IgD-negative memory B cell (primary cell): ENCODE data around the gene SDHA. TPM values are rescaled to one million over a fixed set of nuclear protein-coding genes. Genes with fewer than 3 reads are reported as not detected.

Source experiments
- H3K27ac Mint-ChIP-seq, 3 donors: one replicate each; pipeline ENCODE4 v1.8.0; 2020 to 2022; ENCODE audit warnings: mild to moderate bottlenecking in 3 of 3, mixed read lengths in 3 of 3, moderate library complexity in 1 of 3
- H3K27me3 Mint-ChIP-seq: one replicate; pipeline ENCODE4 v1.8.0; 2021; ENCODE audit warnings: mixed read lengths
- H3K36me3 Mint-ChIP-seq: one replicate; pipeline ENCODE4 v1.8.0; 2020; ENCODE audit warnings: mild to moderate bottlenecking, mixed read lengths
- H3K4me1 Mint-ChIP-seq, 3 donors: one replicate each; pipeline ENCODE4 v1.8.0; 2020 to 2022; ENCODE audit warnings: mixed read lengths in 3 of 3, mild to moderate bottlenecking in 1 of 3
- H3K4me3 Mint-ChIP-seq, 4 donors: one replicate each; pipeline ENCODE4 v1.8.0; 2020 to 2022; ENCODE audit warnings: mild to moderate bottlenecking in 4 of 4, mixed read lengths in 4 of 4, moderate library complexity in 3 of 4
- H3K9me3 Mint-ChIP-seq, 3 donors: one replicate each; pipeline ENCODE4 v1.8.0; 2020 to 2021; ENCODE audit warnings: mixed read lengths in 3 of 3, mild to moderate bottlenecking in 1 of 3
- polyA plus RNA-seq: library from polyadenylated mRNA; unstranded; fragments of 300-500 nt; fragmentation: Illumina TruSeq; gene quantifications from one replicate; pipeline ENCODE4 v1.2.3, GENCODE V29; 2021

The SDHA gene
- polyA plus RNA-seq, 1 donor from 2014 or later, result 177 TPM

DNA sequence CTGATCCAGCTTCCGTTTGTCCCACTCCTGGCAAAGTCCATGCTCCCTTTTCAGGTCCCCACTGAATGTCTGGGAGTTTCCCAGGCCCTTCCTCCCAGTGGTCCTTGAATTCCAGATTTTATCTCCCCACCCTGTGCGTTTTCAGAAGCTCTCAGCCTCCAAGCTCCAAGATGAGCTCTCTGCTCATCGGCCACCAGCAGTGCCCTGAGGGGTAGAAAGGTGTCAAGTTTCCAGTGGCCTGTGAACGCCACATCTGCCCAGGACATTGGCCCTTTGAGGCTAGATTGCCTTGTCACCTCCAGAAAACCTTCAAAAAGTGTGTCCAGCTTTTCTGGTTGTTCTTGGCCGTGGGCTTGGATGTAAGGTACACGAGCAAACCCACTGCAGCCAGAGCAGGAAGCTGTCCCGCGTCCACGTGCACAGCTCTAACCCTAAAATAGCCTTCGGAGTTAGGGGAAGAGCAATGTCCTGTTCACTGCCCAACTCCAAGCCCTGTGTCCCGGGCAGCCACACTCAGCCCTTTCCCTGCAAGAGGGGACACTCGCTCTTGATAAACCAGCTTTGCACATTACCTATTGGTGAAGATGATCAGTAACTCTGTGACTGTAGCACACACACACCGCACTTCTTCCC is 37.7 kb upstream of the SDHA start:
- Mint-ChIP-seq H3K4me1 (no peaks in the 10 kb centered on the region), H3K27me3 (peaks cover 7% of the 10 kb centered on the region), H3K9me3 (no peaks in the 10 kb centered on the region), H3K4me3 (no peak overlapping the region), H3K36me3 (no peaks in the 10 kb centered on the region), H3K27ac (no peak overlapping the region)

DNA sequence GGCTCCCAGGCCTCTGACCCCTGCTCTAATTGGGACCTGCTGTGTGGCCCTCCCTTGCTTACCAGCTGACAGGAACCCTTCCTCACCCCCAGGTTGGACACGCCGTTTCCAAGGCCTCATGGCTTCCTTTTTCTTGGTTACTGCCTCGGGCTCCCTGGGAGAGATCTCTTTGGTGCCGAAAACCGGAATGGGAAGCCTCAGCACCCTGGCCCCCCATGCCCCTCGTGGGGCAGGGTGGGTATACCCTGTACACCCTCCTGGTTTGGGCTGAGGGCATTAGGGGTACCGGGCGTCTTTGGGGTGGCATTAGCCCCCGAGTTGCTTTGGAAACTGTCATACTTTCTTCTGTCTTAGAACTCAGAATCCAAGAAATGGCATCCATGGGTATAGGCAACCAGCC is 37.0 kb upstream of the SDHA start:
- H3K27me3 Mint-ChIP-seq, result peaks cover 7% of the 10 kb centered on the region
- H3K9me3 Mint-ChIP-seq, result no peaks in the 10 kb centered on the region
- no peak overlapping the region for H3K27ac Mint-ChIP-seq
- no peaks in the 10 kb centered on the region for H3K36me3 Mint-ChIP-seq
- H3K4me3 Mint-ChIP-seq, result peak overlapping the region in 1 of 4 donors; percentile 38
- no peaks in the 10 kb centered on the region for H3K4me1 Mint-ChIP-seq

DNA sequence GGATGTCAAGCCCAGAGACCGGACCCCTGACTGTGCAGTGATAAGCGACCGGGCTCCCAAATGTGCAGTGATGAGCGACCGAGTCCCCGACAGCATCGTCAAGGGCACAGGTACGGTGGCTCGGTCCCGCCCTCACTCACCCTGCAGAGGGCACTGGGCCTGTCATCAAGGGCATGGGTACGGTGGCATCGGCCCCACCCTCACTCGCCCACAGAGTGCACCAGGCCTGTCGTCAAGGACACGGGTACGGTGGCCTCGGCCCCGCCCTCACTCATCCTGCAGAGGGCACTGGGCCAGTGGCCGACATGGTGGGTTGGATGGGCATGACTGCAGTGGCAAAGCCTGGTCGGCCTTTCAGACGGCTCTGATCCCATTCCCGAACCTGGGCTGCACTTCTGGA is 36.6 kb upstream of the SDHA start:
- H3K27me3 Mint-ChIP-seq, result peaks cover 7% of the 10 kb centered on the region
- H3K27ac Mint-ChIP-seq, result no peak overlapping the region
- H3K4me3 Mint-ChIP-seq, result no peak overlapping the region
- H3K4me1 Mint-ChIP-seq, result no peaks in the 10 kb centered on the region
- no peaks in the 10 kb centered on the region for H3K36me3 Mint-ChIP-seq
- no peaks in the 10 kb centered on the region for H3K9me3 Mint-ChIP-seq

DNA sequence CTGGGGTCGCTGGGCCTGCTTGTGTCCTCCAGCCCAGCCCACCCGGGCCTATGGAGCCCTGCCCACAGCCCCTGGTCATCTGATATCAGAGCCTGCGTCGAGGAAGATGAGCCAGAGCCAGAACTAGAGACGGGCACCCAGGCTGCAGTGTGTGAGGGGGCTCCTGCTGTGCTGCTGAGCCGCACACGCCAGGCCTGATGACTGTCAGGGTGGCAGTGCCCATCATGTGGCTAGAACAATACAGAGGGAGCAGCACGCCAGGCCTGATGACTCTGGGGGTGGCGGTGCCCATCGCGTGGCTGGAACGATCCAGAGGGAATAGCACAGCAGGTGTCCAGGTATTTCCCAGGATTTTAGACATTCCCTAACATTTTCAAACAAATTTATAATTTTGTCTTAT is 36.0 kb upstream of the SDHA start:
- no peaks in the 10 kb centered on the region for H3K9me3 Mint-ChIP-seq
- peaks cover 7% of the 10 kb centered on the region for H3K27me3 Mint-ChIP-seq
- H3K36me3 Mint-ChIP-seq, result no peaks in the 10 kb centered on the region
- H3K27ac Mint-ChIP-seq, result no peak overlapping the region
- no peaks in the 10 kb centered on the region for H3K4me1 Mint-ChIP-seq
- H3K4me3 Mint-ChIP-seq, result no peak overlapping the region

DNA sequence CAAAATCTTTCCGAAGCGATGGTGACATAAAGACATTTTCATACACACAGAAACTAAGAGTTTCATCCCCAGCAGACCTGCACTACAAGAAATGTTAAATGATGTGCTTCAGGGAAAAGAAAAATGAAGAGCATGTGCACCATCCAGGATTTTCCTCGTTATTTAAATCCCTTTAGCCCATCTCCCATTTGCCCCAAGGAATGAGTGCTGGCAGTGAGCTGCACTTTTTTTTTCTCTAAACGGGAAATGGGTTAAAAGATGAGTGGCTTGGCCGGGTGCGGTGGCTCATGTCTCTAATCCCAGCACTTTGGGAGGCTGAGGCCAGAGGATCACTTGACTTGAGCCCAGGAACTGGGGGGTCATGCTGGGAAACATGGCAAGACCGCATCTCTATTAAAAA is 33.6 kb upstream of the SDHA start:
- no peak overlapping the region for H3K27ac Mint-ChIP-seq
- no peaks in the 10 kb centered on the region for H3K36me3 Mint-ChIP-seq

DNA sequence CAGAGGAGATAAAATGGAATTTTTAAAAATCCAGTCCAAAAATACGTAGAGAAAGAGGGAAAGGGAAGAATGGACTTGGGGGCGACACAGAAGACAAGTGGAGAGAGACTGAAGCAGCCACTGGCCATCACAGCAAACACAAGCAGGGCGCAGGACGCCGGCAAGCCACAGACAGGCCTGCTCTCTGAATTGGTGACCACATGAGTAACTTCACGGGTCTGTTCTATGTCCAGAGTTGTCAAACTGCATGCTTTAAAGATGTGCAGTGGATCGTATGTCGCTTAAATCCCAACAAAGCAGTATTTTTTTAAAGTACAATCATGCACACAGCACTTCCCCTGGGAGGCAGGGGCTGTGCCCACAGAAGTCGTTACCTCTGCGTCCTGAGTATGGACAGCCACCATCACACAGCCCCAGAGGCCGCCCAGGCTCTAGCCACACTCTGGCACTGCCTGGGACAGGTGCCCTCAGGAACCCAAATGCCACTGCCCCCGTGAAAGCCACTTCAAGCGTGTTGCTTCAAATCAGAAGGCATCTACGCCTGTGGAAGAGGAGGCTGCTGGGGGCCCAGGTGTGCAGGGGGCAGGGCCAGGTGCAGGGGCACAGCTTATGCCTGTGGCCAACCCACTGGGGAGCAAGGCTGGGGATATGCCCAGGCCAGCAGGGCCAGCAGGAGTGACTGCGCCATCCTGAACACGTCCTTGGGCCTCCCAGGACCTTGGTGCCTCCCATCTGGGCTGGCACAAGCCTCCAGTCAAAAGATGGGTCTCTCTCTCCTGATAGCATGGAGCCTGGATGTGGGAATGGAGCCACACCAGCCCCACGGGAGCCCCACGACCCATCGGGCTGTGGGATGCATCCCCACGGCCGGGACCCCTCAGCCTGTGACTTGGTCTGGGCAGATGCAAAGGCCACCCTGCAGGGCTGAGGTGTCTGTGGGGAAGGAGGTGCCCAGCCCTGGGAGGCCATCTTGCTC is 32.7 kb upstream of the SDHA start:
- Mint-ChIP-seq H3K27ac (no peak overlapping the region), H3K36me3 (no peaks in the 10 kb centered on the region), H3K27me3 (peaks cover 12% of the 10 kb centered on the region), H3K9me3 (no peaks in the 10 kb centered on the region), H3K4me3 (peak overlapping the region in 1 of 4 donors; percentile 28), H3K4me1 (peaks cover 0 to 7% (median 3%) of the 10 kb centered on the region in 3 donors)

More for the DNA sequence above, 33.6 kb upstream of the SDHA start:
- H3K27me3 Mint-ChIP-seq, result peaks cover 10% of the 10 kb centered on the region
- no peaks in the 10 kb centered on the region for H3K9me3 Mint-ChIP-seq
- no peak overlapping the region for H3K4me3 Mint-ChIP-seq
- peaks cover 0 to 6% (median 3%) of the 10 kb centered on the region in 3 donors for H3K4me1 Mint-ChIP-seq

DNA sequence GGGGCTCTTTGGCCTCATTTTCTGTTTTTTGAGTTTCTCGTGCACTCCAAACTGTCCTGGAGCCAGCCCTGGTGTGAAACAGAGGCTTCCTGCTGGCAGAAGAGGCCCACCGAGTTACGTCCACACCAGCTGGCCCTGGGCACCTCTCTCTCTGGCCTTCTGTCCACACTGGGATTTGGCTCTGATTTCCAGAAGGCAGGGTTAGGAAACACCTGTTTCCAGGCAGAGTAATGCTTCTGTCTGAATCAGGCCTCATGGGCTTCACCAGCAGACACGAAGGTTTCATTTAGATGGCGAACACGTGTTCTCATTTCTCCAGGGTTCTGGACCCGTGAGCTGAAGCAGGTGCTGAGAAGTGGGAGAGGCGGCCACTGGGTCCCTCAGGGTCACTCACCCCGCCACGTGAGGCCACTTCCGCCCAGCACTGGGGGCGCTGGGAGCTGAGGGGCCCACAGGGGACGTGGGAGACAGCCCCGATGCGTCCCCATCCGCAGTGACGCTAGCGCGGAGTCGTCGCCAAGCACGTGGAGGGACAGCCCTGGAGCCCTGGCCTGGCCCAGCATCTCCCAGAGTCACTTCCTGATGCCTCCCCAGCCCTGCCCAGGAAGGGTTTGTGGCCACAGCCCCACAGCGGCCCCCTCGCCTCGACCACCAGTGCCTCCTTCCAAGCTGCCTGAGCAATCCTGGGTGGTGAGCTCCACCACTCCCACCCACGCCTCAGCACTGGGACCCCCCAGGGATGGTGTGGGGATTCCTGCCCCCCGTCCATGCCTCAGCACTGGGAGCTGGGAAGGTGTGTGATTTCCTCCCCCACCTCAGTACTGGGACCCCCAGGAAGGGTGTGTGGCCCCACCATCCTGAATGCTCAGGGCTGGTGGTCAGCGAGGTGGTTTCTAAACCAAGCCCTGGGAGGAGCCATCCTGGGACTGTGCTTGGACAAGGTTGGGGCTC is 31.8 kb upstream of the SDHA start:
- no peak overlapping the region for H3K4me3 Mint-ChIP-seq
- peaks cover 0 to 8% (median 3%) of the 10 kb centered on the region in 3 donors for H3K4me1 Mint-ChIP-seq
- H3K27me3 Mint-ChIP-seq, result peaks cover 6% of the 10 kb centered on the region
- H3K9me3 Mint-ChIP-seq, result no peaks in the 10 kb centered on the region
- no peak overlapping the region for H3K27ac Mint-ChIP-seq
- H3K36me3 Mint-ChIP-seq, result no peaks in the 10 kb centered on the region

DNA sequence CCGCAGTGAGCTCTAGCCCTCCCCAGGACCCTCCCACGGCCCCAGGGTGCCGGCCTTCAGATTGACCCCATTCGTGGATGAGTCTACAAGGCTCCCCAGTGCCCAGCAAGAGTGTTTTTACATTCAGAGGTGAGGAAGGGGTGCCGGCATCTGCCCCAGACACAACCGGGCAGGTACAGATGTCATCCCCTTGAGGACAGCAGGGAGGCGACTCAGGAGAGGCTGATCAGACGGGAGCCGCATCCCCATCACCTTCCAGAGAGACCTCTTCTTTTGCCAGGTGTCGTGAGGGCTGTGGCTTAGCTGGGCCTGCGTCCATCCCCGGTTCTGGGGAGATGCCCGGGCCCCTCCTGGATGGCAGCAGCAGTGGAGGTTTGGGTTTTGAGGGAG is 31.1 kb upstream of the SDHA start:
- H3K27ac Mint-ChIP-seq, result no peak overlapping the region
- H3K4me3 Mint-ChIP-seq, result no peak overlapping the region
- no peaks in the 10 kb centered on the region for H3K36me3 Mint-ChIP-seq
- peaks cover 6% of the 10 kb centered on the region for H3K27me3 Mint-ChIP-seq
- H3K9me3 Mint-ChIP-seq, result no peaks in the 10 kb centered on the region
- H3K4me1 Mint-ChIP-seq, result peaks cover 0 to 8% (median 3%) of the 10 kb centered on the region in 3 donors

DNA sequence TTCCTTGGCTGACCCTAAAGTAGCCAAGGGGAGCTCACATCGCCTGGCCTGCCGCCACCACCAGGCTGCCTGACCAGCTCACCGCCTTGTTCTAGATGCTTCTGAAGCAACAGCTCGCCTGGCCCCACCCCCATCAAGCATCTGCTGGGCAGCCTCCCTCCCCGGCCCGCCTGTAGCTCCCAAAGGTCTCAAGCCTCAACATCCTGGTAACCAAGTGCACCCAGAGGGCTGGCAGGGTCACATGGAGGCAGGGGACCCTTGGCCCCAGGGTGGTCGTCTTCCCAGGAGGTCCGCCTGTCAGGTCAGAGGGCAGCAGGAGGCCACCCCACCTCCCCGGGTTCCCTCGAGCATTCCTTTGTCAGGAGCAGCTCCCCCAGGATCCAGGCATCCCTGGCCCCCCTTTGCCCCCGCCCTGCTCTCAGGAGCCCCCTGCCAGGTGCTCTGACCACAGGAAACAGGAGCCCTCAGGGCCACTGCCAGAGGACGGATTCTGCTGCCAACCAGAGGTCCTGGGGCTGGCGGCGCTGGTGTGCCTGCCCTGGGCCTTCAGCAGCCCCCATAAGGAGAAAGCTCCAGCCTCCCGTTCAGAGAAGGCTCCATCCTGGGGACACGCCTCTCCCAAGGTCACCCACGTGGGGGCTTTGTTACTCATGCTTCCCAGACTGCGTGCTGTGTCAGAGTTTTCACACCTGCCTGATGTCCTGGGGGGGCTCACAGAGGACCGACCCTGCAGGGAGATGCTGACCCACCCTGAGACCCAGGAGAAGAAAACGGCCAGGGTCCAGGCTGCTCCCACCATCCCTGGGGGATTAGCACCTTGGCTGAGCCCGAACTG is 30.3 kb upstream of the SDHA start:
- H3K27ac Mint-ChIP-seq, result no peak overlapping the region
- H3K4me3 Mint-ChIP-seq, result peak overlapping the region in 1 of 4 donors; percentile 60
- peaks cover 0 to 8% (median 3%) of the 10 kb centered on the region in 3 donors for H3K4me1 Mint-ChIP-seq
- H3K9me3 Mint-ChIP-seq, result no peaks in the 10 kb centered on the region
- H3K27me3 Mint-ChIP-seq, result peaks cover 6% of the 10 kb centered on the region
- no peaks in the 10 kb centered on the region for H3K36me3 Mint-ChIP-seq

DNA sequence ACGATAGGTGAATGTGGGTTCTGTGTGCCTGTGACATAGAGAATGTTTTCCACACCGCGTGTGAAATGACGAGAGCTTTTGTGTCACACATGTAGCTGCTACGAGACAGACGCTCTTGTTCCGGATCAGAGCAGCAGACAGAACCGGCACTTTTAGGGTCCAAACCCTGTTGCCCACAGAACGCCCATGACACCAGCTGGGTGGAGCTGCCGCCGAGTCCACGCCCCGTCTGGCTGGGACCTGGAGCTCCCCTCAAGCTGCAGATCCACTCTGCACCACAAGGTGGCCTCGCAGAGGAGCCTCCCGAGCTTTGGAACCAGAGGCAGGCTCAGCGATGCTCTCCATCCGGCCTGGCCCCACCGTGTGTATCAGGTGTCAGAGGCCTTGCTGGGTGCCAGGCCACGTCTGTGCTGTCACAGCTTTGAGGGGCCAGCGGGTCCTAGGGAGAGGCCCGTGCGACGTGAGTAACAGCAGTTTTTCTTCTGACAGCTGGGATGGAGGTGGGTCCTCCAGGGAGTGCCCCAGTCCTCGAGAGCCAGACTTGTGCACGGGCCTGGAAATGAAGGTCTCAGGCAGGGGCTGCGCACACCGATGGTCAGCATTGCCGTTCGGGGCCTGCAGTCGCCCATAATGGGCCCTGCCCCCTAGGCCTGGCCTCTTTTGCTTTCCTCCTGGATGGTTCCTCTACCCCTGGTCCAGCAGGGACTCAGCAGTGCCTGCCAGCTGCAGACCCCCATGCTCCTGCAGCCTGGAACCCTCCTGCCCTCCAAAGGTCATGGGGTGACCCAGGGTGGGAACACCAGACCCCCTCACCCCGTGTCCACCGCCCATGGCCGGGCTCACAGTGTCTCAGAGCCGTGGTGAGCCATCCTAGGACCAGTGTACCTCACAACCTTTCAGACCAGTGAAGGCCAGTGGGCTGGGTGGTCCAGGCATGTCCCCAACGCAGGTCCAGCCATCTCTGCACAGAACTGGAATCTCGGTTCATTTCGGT is 29.3 kb upstream of the SDHA start:
- Mint-ChIP-seq H3K4me1 (peaks cover 0 to 8% (median 3%) of the 10 kb centered on the region in 3 donors), H3K27ac (no peak overlapping the region), H3K27me3 (peaks cover 6% of the 10 kb centered on the region), H3K4me3 (peak overlapping the region in 1 of 4 donors; percentile 12), H3K36me3 (no peaks in the 10 kb centered on the region), H3K9me3 (no peaks in the 10 kb centered on the region)

DNA sequence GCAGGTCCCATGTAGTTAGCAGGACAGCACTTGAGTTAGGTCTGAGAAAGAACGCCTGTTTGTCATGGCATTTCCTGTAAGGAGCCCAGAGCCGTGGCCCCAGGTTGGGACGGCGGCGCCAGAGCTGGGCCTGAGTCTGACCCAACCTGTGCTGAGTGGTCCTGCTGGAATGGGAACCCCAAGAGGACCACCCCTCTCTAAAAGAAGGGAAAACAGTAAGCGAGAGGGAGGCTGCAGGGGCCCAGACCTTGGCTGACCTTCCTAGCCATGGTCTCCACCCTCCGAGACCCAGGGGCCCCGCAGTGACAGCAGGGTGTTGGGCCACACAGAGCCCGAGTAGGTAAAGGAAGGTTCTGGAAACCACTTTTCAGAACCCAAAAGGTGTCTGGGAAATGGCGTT is 28.6 kb upstream of the SDHA start:
- no peak overlapping the region for H3K27ac Mint-ChIP-seq
- H3K4me3 Mint-ChIP-seq, result no peak overlapping the region
- peaks cover 0 to 8% (median 3%) of the 10 kb centered on the region in 3 donors for H3K4me1 Mint-ChIP-seq
- no peaks in the 10 kb centered on the region for H3K9me3 Mint-ChIP-seq
- peaks cover 6% of the 10 kb centered on the region for H3K27me3 Mint-ChIP-seq
- no peaks in the 10 kb centered on the region for H3K36me3 Mint-ChIP-seq

DNA sequence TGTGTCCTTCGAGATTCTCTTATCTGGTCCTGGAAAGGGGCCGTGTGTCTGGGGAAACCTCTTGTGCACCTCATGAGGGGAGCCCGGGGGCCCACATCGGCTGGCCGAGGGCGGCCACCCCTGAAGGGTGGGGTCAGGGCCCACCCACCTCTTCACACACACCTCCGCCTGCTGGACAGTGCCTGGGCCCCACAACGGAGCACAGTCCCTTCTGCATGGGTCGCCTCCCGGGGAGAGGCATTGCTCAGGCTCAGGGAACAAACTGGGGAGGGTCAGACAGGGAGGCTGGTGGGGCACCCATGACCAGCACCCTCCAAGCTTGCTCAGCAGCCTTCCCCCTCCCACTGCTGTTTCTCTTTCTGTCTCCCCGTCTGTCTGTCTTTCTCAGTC is 28.1 kb upstream of the SDHA start:
- H3K9me3 Mint-ChIP-seq, result no peaks in the 10 kb centered on the region
- peaks cover 0 to 8% (median 3%) of the 10 kb centered on the region in 3 donors for H3K4me1 Mint-ChIP-seq
- peaks cover 6% of the 10 kb centered on the region for H3K27me3 Mint-ChIP-seq
- H3K27ac Mint-ChIP-seq, result no peak overlapping the region
- no peaks in the 10 kb centered on the region for H3K36me3 Mint-ChIP-seq
- H3K4me3 Mint-ChIP-seq, result no peak overlapping the region

DNA sequence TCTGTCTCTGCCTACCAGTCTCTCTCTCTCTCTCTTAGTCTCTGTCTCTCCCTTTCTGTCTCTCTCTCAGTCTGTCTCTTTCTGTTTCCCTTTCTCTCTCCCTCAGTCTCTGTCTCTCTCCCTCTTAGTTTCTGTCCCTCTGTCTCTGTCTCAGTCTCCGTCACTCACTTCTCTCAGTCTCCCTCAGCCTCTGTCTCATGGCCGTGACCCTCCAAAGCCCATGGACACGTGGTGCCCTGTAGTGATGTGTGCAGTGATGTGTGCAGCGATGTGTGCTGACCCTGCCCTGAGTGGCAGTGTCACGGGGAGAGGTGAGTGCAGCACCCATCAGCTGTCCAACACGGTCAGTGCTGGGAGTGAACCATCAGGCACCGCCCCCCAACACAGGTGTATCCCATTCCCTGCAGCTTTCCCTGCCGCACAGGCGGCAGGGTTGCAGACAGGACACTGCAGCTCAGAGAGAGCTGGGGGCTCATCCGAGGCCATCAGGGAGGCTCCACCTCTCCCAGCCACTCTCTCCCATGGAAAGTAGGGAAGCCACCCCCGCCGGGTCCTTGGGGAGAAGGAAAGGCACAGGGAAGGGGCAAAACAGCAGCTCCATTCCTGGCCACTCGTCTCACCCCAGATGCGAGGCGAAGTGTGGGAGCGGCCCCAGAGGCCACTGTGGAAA is 27.6 kb upstream of the SDHA start:
- H3K4me3 Mint-ChIP-seq, result no peak overlapping the region
- no peaks in the 10 kb centered on the region for H3K36me3 Mint-ChIP-seq
- H3K4me1 Mint-ChIP-seq, result peaks cover 0 to 8% (median 3%) of the 10 kb centered on the region in 3 donors
- H3K27me3 Mint-ChIP-seq, result peaks cover 6% of the 10 kb centered on the region
- H3K27ac Mint-ChIP-seq, result no peak overlapping the region
- no peaks in the 10 kb centered on the region for H3K9me3 Mint-ChIP-seq
